ENCODE results near the gene OR4D9.
"Not testable (repeated sequence)": the region's sequence is repeated elsewhere in the genome, so short reads cannot be mapped to it uniquely, and the experiment has no call there.

OR4D9 gene

GRCh38 chr11:59510941-59511589 is at the start of gene OR4D9:
OR4D9 (plus strand) TSS chr11:59511539; CDS start chr11:59514913, 3,374 bp downstream.
- Histone ChIP-seq H3K9ac (ENCODE audit: low read length) (no peak within 1 kb of the TSS), H3K4me3 (ENCODE audit: low read depth in 1 of 2, low read length in 2 of 2) (no peak within 1 kb of the TSS), H3K27me3 (ENCODE audit: control insufficient read depth in 1 of 2, insufficient read depth in 2 of 2, low read length in 2 of 2) (no peaks in the 10 kb centered on the region), H3K27ac (ENCODE audit: low read depth, low read length) (no peak within 1 kb of the TSS), H3K9me3 (ENCODE audit: low read length) (no peaks in the 10 kb centered on the region), H3K36me3 (ENCODE audit: insufficient read depth, low read length) (no peaks in the 10 kb centered on the region), H3K4me1 (ENCODE audit: insufficient read depth, low read length) (no peaks in the 10 kb centered on the region)

GRCh38 chr11:59463190-59463641 is 48.1 kb upstream of the OR4D9 start:
- H3K27ac ChIP-seq (ENCODE audit: low read depth, low read length): peak overlapping the region; percentile 14
- no peaks in the 10 kb centered on the region for H3K9me3 ChIP-seq (ENCODE audit: low read length)
- H3K27me3 ChIP-seq (ENCODE audit: control insufficient read depth in 1 of 2, insufficient read depth in 2 of 2, low read length in 2 of 2): no peaks in the 10 kb centered on the region
- H3K9ac ChIP-seq (ENCODE audit: low read length): no peak overlapping the region
- no peaks in the 10 kb centered on the region for H3K36me3 ChIP-seq (ENCODE audit: insufficient read depth, low read length)
- H3K4me3 ChIP-seq (ENCODE audit: low read depth in 1 of 2, low read length in 2 of 2): no peak overlapping the region
- no peaks in the 10 kb centered on the region for H3K4me1 ChIP-seq (ENCODE audit: insufficient read depth, low read length)

- no peak within 1 kb of the TSS for H3K4me3 ChIP-seq (ENCODE audit: low read depth in 1 of 2, low read length in 2 of 2)
- H3K27ac ChIP-seq (ENCODE audit: low read depth, low read length): no peak within 1 kb of the TSS
- H3K27me3 ChIP-seq (ENCODE audit: control insufficient read depth in 1 of 2, insufficient read depth in 2 of 2, low read length in 2 of 2): no peaks in the 10 kb centered on the region
- H3K9me3 ChIP-seq (ENCODE audit: low read length): no peaks in the 10 kb centered on the region
- no peaks in the 10 kb centered on the region for H3K36me3 ChIP-seq (ENCODE audit: insufficient read depth, low read length)
- no peaks in the 10 kb centered on the region for H3K4me1 ChIP-seq (ENCODE audit: insufficient read depth, low read length)
- H3K9ac ChIP-seq (ENCODE audit: low read length): no peak within 1 kb of the TSS
These were observed 38.3 kb upstream of the OR4D9 start, which contains the start of gene OR4D10 for GRCh38 chr11:59473015-59473414. OR4D10 (plus strand) TSS chr11:59473315; CDS start chr11:59477430, 4,115 bp downstream.

- H3K4me3 ChIP-seq (ENCODE audit: low read depth in 1 of 2, low read length in 2 of 2): no peak overlapping the region
- H3K36me3 ChIP-seq (ENCODE audit: insufficient read depth, low read length): no peaks in the 10 kb centered on the region
- no peaks in the 10 kb centered on the region for H3K27me3 ChIP-seq (ENCODE audit: control insufficient read depth in 1 of 2, insufficient read depth in 2 of 2, low read length in 2 of 2)
- no peaks in the 10 kb centered on the region for H3K4me1 ChIP-seq (ENCODE audit: insufficient read depth, low read length)
- H3K9ac ChIP-seq (ENCODE audit: low read length): no peak overlapping the region
- H3K9me3 ChIP-seq (ENCODE audit: low read length): no peaks in the 10 kb centered on the region
- H3K27ac ChIP-seq (ENCODE audit: low read depth, low read length): no peak overlapping the region
These were observed 36.2 kb upstream of the OR4D9 start for GRCh38 chr11:59475176-59475575.

- Histone ChIP-seq H3K9me3 (ENCODE audit: low read length) (no peaks in the 10 kb centered on the region), H3K27ac (ENCODE audit: low read depth, low read length) (no peak overlapping the region), H3K4me1 (ENCODE audit: insufficient read depth, low read length) (no peaks in the 10 kb centered on the region), H3K36me3 (ENCODE audit: insufficient read depth, low read length) (no peaks in the 10 kb centered on the region), H3K9ac (ENCODE audit: low read length) (no peak overlapping the region), H3K4me3 (ENCODE audit: low read depth in 1 of 2, low read length in 2 of 2) (no peak overlapping the region), H3K27me3 (ENCODE audit: control insufficient read depth in 1 of 2, insufficient read depth in 2 of 2, low read length in 2 of 2) (no peaks in the 10 kb centered on the region)
These were observed 31.4 kb upstream of the OR4D9 start for GRCh38 chr11:59479906-59480305.

- H3K27ac ChIP-seq (ENCODE audit: low read depth, low read length): no peak overlapping the region
- no peak overlapping the region for H3K9ac ChIP-seq (ENCODE audit: low read length)
- H3K4me1 ChIP-seq (ENCODE audit: insufficient read depth, low read length): no peaks in the 10 kb centered on the region
- H3K27me3 ChIP-seq (ENCODE audit: control insufficient read depth in 1 of 2, insufficient read depth in 2 of 2, low read length in 2 of 2): no peaks in the 10 kb centered on the region
- no peaks in the 10 kb centered on the region for H3K9me3 ChIP-seq (ENCODE audit: low read length)
- H3K4me3 ChIP-seq (ENCODE audit: low read depth in 1 of 2, low read length in 2 of 2): no peak overlapping the region
- H3K36me3 ChIP-seq (ENCODE audit: insufficient read depth, low read length): no peaks in the 10 kb centered on the region
These were observed 31.0 kb upstream of the OR4D9 start for GRCh38 chr11:59480359-59480758.

DNA sequence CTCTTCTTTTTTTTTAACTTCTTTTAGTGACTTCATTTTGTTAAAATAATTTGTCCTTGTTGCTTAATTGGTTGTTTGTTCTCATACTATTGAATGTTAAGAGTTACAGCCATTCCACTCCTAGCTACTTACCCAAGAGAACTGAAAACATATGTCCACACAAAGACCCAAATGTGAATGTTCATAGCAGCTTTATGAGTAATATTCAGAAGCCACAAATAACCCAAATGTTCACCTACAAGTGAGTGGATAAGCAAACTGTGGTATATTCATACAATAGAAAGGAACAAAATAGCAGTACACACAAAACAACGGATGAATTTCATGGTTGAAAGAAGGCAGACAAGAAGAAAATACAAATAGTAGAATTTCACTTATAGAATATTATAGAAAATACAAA is 9.4 kb upstream of the OR4D9 start:
- H3K36me3 ChIP-seq (ENCODE audit: insufficient read depth, low read length): no peaks in the 10 kb centered on the region
- H3K4me3 ChIP-seq (ENCODE audit: low read depth in 1 of 2, low read length in 2 of 2): no peak overlapping the region
- no peak overlapping the region for H3K27ac ChIP-seq (ENCODE audit: low read depth, low read length)

DNA sequence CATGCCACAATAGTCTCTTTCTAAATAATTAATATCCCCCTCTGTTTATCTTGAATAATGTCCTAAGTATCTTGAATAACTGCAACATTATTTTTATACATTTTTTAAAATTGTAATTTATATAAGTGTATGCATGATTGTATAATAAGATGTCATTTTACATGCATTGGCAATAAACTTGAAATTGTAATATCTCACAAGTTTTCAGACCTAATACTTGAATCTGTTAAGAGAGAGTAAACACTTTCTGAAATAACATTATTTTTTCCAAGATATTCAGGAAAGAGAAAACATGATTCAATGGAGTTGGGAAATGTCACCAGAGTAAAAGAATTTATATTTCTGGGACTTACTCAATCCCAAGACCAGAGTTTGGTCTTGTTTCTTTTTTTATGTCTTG is 8.1 kb upstream of the OR4D9 start, which contains the start of gene OR4D11:
OR4D11 (plus strand) TSS at position 301 of the 400 bp plus-strand sequence; CDS start at position 301, 0 bp downstream.
- H3K27ac ChIP-seq (ENCODE audit: low read depth, low read length): no peak within 1 kb of the TSS
- no peaks in the 10 kb centered on the region for H3K27me3 ChIP-seq (ENCODE audit: control insufficient read depth in 1 of 2, insufficient read depth in 2 of 2, low read length in 2 of 2)
- H3K4me1 ChIP-seq (ENCODE audit: insufficient read depth, low read length): no peaks in the 10 kb centered on the region
- H3K4me3 ChIP-seq (ENCODE audit: low read depth in 1 of 2, low read length in 2 of 2): no peak within 1 kb of the TSS
- no peaks in the 10 kb centered on the region for H3K36me3 ChIP-seq (ENCODE audit: insufficient read depth, low read length)
- H3K9ac ChIP-seq (ENCODE audit: low read length): no peak within 1 kb of the TSS
- no peaks in the 10 kb centered on the region for H3K9me3 ChIP-seq (ENCODE audit: low read length)

More for the DNA sequence above, 9.4 kb upstream of the OR4D9 start:
- no peaks in the 10 kb centered on the region for H3K4me1 ChIP-seq (ENCODE audit: insufficient read depth, low read length)
- no peaks in the 10 kb centered on the region for H3K27me3 ChIP-seq (ENCODE audit: control insufficient read depth in 1 of 2, insufficient read depth in 2 of 2, low read length in 2 of 2)
- H3K9me3 ChIP-seq (ENCODE audit: low read length): no peaks in the 10 kb centered on the region
- H3K9ac ChIP-seq (ENCODE audit: low read length): no peak overlapping the region

DNA sequence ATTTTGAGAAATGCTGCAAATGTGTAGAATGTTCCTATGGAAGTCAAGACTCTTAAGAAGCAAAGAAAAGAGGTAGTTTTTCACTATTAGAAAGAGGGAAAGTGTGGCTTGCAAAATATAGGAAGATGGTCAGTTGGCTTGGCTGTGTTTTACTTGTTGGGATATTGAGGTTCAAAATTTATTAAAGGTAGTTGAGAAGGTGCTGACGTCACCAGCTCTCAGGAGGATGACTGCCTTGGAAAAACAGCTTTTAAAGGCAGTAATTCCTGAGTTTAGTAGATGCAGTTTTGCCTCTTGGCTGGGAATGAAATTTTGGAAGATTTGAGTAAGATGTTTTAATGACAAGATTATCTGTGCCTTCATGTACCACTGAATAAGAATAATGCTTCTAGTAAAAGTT is 336 bp downstream of the OR4D9 start:
- Histone ChIP-seq H3K4me3 (ENCODE audit: low read depth in 1 of 2, low read length in 2 of 2) (no peak overlapping the region), H3K27me3 (ENCODE audit: control insufficient read depth in 1 of 2, insufficient read depth in 2 of 2, low read length in 2 of 2) (no peaks in the 10 kb centered on the region), H3K9me3 (ENCODE audit: low read length) (no peaks in the 10 kb centered on the region), H3K27ac (ENCODE audit: low read depth, low read length) (no peak overlapping the region), H3K4me1 (ENCODE audit: insufficient read depth, low read length) (no peaks in the 10 kb centered on the region), H3K9ac (ENCODE audit: low read length) (no peak overlapping the region), H3K36me3 (ENCODE audit: insufficient read depth, low read length) (no peaks in the 10 kb centered on the region)

DNA sequence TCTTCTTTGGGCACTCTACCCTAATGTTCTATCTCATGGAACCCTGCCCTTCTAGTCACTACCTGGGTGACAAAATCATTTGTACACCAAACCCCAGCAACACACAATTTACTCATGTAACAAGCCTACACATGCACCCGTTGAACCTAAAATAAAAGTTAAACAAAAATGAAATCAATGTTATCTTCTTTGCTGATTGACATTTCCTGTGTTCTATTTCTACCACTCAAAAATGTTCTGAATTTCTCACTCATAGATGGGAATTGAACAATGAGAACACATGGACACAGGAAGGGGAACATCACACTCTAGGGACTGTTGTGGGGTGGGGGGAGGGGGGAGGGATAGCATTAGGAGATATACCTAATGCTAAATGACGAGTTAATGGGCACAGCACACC is 8.8 kb downstream of the OR4D9 start:
- not testable (repeated sequence) for H3K4me1 ChIP-seq (ENCODE audit: insufficient read depth, low read length); H3K9me3 ChIP-seq (ENCODE audit: low read length); H3K9ac ChIP-seq (ENCODE audit: low read length); H3K27me3 ChIP-seq (ENCODE audit: control insufficient read depth in 1 of 2, insufficient read depth in 2 of 2, low read length in 2 of 2); H3K36me3 ChIP-seq (ENCODE audit: insufficient read depth, low read length); H3K27ac ChIP-seq (ENCODE audit: low read depth, low read length); H3K4me3 ChIP-seq (ENCODE audit: low read depth in 1 of 2, low read length in 2 of 2)

- Histone ChIP-seq H3K27ac (ENCODE audit: low read depth, low read length) (no peak overlapping the region), H3K9ac (ENCODE audit: low read length) (no peak overlapping the region), H3K27me3 (ENCODE audit: control insufficient read depth in 1 of 2, insufficient read depth in 2 of 2, low read length in 2 of 2) (no peaks in the 10 kb centered on the region), H3K4me3 (ENCODE audit: low read depth in 1 of 2, low read length in 2 of 2) (no peak overlapping the region), H3K36me3 (ENCODE audit: insufficient read depth, low read length) (no peaks in the 10 kb centered on the region), H3K4me1 (ENCODE audit: insufficient read depth, low read length) (no peaks in the 10 kb centered on the region), H3K9me3 (ENCODE audit: low read length) (no peaks in the 10 kb centered on the region)
These were observed 9.4 kb downstream of the OR4D9 start for GRCh38 chr11:59520741-59521140.

DNA sequence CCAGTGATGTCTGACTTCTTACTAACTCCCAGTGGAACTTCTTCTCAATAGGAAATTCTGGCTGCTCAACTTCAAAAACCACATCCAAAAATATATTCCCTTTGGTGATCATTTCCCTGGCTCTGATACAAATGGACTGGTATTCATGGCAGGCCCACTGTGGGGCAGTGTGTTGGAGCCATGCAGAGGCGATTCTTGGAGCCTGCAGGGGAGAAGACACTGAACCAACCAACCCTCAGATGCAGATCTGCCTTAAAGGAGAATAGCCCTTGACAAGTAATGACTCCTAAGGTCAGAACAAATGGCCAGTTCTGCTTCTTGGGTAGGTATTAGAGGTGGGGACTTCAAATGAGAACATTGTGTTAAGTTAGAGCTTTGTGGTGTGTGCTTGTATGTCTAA is 12.2 kb downstream of the OR4D9 start:
- H3K36me3 ChIP-seq (ENCODE audit: insufficient read depth, low read length): no peaks in the 10 kb centered on the region
- H3K4me1 ChIP-seq (ENCODE audit: insufficient read depth, low read length): no peaks in the 10 kb centered on the region
- H3K27me3 ChIP-seq (ENCODE audit: control insufficient read depth in 1 of 2, insufficient read depth in 2 of 2, low read length in 2 of 2): no peaks in the 10 kb centered on the region
- H3K9me3 ChIP-seq (ENCODE audit: low read length): no peaks in the 10 kb centered on the region
- H3K9ac ChIP-seq (ENCODE audit: low read length): no peak overlapping the region
- H3K4me3 ChIP-seq (ENCODE audit: low read depth in 1 of 2, low read length in 2 of 2): no peak overlapping the region
- no peak overlapping the region for H3K27ac ChIP-seq (ENCODE audit: low read depth, low read length)
